Activated naive CD4-positive, alpha-beta T cell treated with anti-CD3 and anti-CD28 coated beads for 36 hours (primary cell): ENCODE measurements around the gene MPC1L. TPM values are rescaled to one million over a fixed set of nuclear protein-coding genes. Genes with fewer than 3 reads are reported as not detected.

Experiments used
- CTCF ChIA-PET: fragments of 350-600 bp; sonication (Branson Sonifier 250); formaldehyde crosslinking; loops from one replicate; lab custom pipeline; 2021; ENCODE audit warnings: antibody characterized with exemption; lab: Charles Lee
- DNase-seq: peaks from one replicate; pipeline ENCODE4 v3.0.0-alpha.2; 2020
- H3K27ac Mint-ChIP-seq: one replicate; pipeline ENCODE4 v1.8.0; 2021; ENCODE audit warnings: mild to moderate bottlenecking, mixed read lengths
- H3K27me3 Mint-ChIP-seq: one replicate; pipeline ENCODE4 v1.8.0; 2021; ENCODE audit warnings: low read depth, mixed read lengths
- H3K36me3 Mint-ChIP-seq: one replicate; pipeline ENCODE4 v1.8.0; 2021; ENCODE audit warnings: low read depth, mixed read lengths
- H3K4me1 Mint-ChIP-seq: one replicate; pipeline ENCODE4 v1.8.0; 2021; ENCODE audit warnings: low read depth, mixed read lengths
- H3K4me3 Mint-ChIP-seq: one replicate; pipeline ENCODE4 v1.8.0; 2021; ENCODE audit warnings: mild to moderate bottlenecking, moderate library complexity, mixed read lengths
- H3K9me3 Mint-ChIP-seq: one replicate; pipeline ENCODE4 v1.8.0; 2021; ENCODE audit warnings: mixed read lengths
- intact Hi-C: fragments of 100-400 bp; cut with micrococcal nuclease; formaldehyde crosslinking; loops from one replicate; pipeline ENCODE4 v1.15.1; 2023
- total RNA-seq, 2 experiments: library from RNA; stranded (reverse); gene quantifications; one replicate each; pipeline ENCODE4 v1.2.3, GENCODE V29; 2021

Gene MPC1L
- total RNA-seq, 2 experiments from 2014 or later, result not detected

- H3K36me3 Mint-ChIP-seq, result peaks cover 18% of the 10 kb centered on the region
Observed at GRCh38 chrX:40663880-40664630, 40.8 kb downstream of the MPC1L start.

GRCh38 chrX:40671126-40671525 is 47.9 kb downstream of the MPC1L start:
- DNase-seq, result no peak
- Mint-ChIP-seq H3K9me3 (no peaks in the 10 kb centered on the region), H3K4me3 (no peak overlapping the region), H3K27ac (no peak overlapping the region), H3K4me1 (no peaks in the 10 kb centered on the region), H3K27me3 (no peaks in the 10 kb centered on the region), H3K36me3 (peaks cover 14% of the 10 kb centered on the region)
- intact Hi-C loops, result no loop called here
- CTCF ChIA-PET, result no interaction called here

More at GRCh38 chrX:40663880-40664630, 40.8 kb downstream of the MPC1L start:
- H3K4me1 Mint-ChIP-seq, result no peaks in the 10 kb centered on the region
- H3K9me3 Mint-ChIP-seq, result no peaks in the 10 kb centered on the region
- no peak overlapping the region for H3K4me3 Mint-ChIP-seq
- H3K27me3 Mint-ChIP-seq, result no peaks in the 10 kb centered on the region
- H3K27ac Mint-ChIP-seq, result no peak overlapping the region
- DNase-seq, result no peak
- CTCF ChIA-PET, result no interaction called here
- intact Hi-C loops, result no loop called here

Other genes starting within 250 kb of the MPC1L start
- 10 to 100 TPM; 47.4 to 53.9 TPM for gene ATP6AP2, start 42.5 kb upstream of the MPC1L start, total RNA-seq
- 10 to 100 TPM; 23.2 to 23.3 TPM for gene CXorf38, start 24.1 kb downstream of the MPC1L start, total RNA-seq
- 10 to 100 TPM; 47.3 to 50.8 TPM for gene MED14, start 112.1 kb downstream of the MPC1L start, total RNA-seq